Measurements from ENCODE around the gene TMEM19.

DNA sequence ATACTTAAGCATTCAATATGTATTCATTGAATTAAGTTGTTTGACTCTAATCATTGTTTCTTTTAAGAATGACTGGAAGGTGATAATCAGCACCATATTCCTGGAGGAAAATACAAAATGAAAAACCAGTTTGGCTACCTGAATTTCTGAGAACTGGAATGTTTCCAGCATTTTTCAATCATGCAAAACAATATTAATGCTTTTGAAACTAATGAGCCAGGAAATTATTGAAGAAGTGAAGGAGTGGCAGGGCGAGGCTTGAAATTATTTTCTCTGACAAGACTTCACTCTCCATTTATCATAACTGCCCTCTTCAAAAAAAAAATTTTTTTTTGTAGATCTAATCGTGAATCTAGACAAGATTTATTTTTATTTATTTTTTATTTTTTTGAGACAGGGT, 19.0 kb downstream of the TMEM19 start:
- TF ChIP-seq EZH2phosphoT487 (IDR thresholded peaks at IDR 0.05; ENCODE audit: insufficient read depth, low read depth) = no peak
- no peak for TF ChIP-seq EZH2 (IDR thresholded peaks at IDR 0.05; ENCODE audit: insufficient read depth, poor library complexity, severe bottlenecking)
